IMR-90 (cell line): ENCODE data around the gene GARIN5A.

ENCODE experiments used
- BHLHE40 ChIP-seq: fragments of 150-350 bp; IDR thresholded peaks from 2 replicates; pipeline ENCODE4 v1.6.1; 2016; ENCODE audit warnings: mild to moderate bottlenecking, low read depth, low read length
- CEBPB ChIP-seq: IDR thresholded peaks from 2 replicates; pipeline ENCODE4 v1.6.1; 2012; ENCODE audit warnings: low read depth, low read length, improper control_type of control experiment
- POLR2A ChIP-seq: IDR thresholded peaks from 2 replicates; pipeline ENCODE4 v1.6.1; 2012; ENCODE audit warnings: mild to moderate bottlenecking, low read depth, low read length
- RCOR1 ChIP-seq: IDR thresholded peaks from 2 replicates; pipeline ENCODE4 v1.6.1; 2012; ENCODE audit warnings: mild to moderate bottlenecking, low read length, improper control_type of control experiment; ENCODE audit not compliant: insufficient replicate concordance
- RFX5 ChIP-seq: IDR thresholded peaks from 2 replicates; pipeline ENCODE4 v1.8.0; 2012; ENCODE audit warnings: low read depth, mild to moderate bottlenecking, low read length, moderate library complexity
- SMC3 ChIP-seq: fragments of 150-350 bp; IDR thresholded peaks from 2 replicates; pipeline ENCODE4 v1.6.1; 2016; ENCODE audit warnings: low read depth, mild to moderate bottlenecking, antibody characterized with exemption, low read length, moderate library complexity
- TF ChIP-seq, protein P1 (sequence below): conservative IDR thresholded peaks from 2 replicates; pipeline ENCODE4 v1.5.1; 2012; ENCODE audit warnings: mild to moderate bottlenecking, low read depth, low read length, improper control_type of control experiment
- TF ChIP-seq, protein P2 (sequence below): fragments of 150-350 bp; IDR thresholded peaks from 2 replicates; pipeline ENCODE4 v1.6.1; 2017; ENCODE audit warnings: mild to moderate bottlenecking, antibody characterized with exemption, low read length, low read depth

DNA sequence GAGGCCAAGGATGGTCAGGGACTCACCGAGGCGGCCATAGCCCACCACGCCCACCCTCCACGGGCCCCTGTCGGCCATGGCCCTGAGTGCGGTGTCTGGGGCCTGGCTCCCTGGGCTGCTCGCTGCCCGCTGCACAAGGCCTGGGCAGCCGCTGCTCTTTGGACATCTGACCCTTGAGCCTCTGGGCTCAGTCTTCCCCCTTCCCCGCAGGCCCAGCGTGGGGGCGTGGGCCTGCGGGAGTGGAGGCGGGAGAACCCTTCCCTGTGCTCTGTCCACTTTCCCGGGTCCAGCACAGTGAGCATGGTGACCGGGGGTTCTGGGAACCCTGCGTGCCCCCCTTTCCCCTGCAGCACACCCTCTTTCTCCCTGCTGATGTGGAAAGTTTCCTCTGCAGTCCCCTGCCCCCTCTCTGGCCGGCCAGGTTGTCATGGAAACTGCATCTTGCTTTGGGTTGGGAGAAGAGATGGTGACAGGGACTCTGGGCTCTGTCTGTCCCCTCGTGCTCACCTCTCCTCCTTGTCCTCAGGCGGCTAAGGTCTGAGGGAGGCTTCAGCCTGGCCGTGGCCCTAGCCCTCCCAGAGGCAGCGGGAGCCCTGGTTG is 37.2 kb upstream of the GARIN5A start, which contains the start of gene ASPDH:
- TF ChIP-seq, protein P1, sequence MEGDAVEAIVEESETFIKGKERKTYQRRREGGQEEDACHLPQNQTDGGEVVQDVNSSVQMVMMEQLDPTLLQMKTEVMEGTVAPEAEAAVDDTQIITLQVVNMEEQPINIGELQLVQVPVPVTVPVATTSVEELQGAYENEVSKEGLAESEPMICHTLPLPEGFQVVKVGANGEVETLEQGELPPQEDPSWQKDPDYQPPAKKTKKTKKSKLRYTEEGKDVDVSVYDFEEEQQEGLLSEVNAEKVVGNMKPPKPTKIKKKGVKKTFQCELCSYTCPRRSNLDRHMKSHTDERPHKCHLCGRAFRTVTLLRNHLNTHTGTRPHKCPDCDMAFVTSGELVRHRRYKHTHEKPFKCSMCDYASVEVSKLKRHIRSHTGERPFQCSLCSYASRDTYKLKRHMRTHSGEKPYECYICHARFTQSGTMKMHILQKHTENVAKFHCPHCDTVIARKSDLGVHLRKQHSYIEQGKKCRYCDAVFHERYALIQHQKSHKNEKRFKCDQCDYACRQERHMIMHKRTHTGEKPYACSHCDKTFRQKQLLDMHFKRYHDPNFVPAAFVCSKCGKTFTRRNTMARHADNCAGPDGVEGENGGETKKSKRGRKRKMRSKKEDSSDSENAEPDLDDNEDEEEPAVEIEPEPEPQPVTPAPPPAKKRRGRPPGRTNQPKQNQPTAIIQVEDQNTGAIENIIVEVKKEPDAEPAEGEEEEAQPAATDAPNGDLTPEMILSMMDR, result no peak
- TF ChIP-seq, protein P2, sequence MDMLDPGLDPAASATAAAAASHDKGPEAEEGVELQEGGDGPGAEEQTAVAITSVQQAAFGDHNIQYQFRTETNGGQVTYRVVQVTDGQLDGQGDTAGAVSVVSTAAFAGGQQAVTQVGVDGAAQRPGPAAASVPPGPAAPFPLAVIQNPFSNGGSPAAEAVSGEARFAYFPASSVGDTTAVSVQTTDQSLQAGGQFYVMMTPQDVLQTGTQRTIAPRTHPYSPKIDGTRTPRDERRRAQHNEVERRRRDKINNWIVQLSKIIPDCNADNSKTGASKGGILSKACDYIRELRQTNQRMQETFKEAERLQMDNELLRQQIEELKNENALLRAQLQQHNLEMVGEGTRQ, result no peak
- no peak for TF ChIP-seq POLR2A
- no peak for TF ChIP-seq BHLHE40
- no peak for TF ChIP-seq CEBPB
- TF ChIP-seq RCOR1, result no peak
- TF ChIP-seq SMC3, result no peak
- no peak for TF ChIP-seq RFX5
